Measurements from ENCODE around the gene ZNF750.
A peak's percentile ranks its signal among the peaks of the same experiment; 100 is the strongest.
"Not testable (repeated sequence)": the region's sequence is repeated elsewhere in the genome, so short reads cannot be mapped to it uniquely, and the experiment has no call there.

ZNF750 gene

GRCh38 chr17:82790391-82790790 lies 49.4 kb downstream of the ZNF750 start:
- DNase-seq = no peak

- DNase-seq = no peak
Measured at GRCh38 chr17:82789806-82790205, 50.0 kb downstream of the ZNF750 start.

GRCh38 chr17:82789051-82789592 lies 50.7 kb downstream of the ZNF750 start:
- no peak for DNase-seq

GRCh38 chr17:82788206-82789001 lies 51.4 kb downstream of the ZNF750 start:
- DNase-seq = no peak

GRCh38 chr17:82787081-82787848 lies 52.6 kb downstream of the ZNF750 start:
- no peak for DNase-seq

- no peak for DNase-seq
Measured at GRCh38 chr17:82786427-82786826, 53.4 kb downstream of the ZNF750 start.

GRCh38 chr17:82785581-82785980 lies 54.2 kb downstream of the ZNF750 start:
- DNase-seq = not testable (repeated sequence)

- no peak for DNase-seq
Measured at GRCh38 chr17:82783498-82783897, 56.3 kb downstream of the ZNF750 start.

- no peak for DNase-seq
Measured at GRCh38 chr17:82782657-82783207, 57.1 kb downstream of the ZNF750 start.

GRCh38 chr17:82781894-82782274 lies 57.9 kb downstream of the ZNF750 start:
- DNase-seq = peak; percentile 79 to 84

GRCh38 chr17:82780971-82781893 lies 58.6 kb downstream of the ZNF750 start:
- no peak for DNase-seq

GRCh38 chr17:82780195-82780594 lies 59.6 kb downstream of the ZNF750 start:
- no peak for DNase-seq

- DNase-seq = no peak
Measured at GRCh38 chr17:82779541-82779940, 60.3 kb downstream of the ZNF750 start.

Measured in activated CD4-positive, alpha-beta T cell treated with anti-CD3 and anti-CD28 coated beads for 4 hours (primary cell).